Dendritic cell treated with granulocyte-macrophage colony-stimulating factor and Interleukin-4, amounts not matched to agents 40 ng/mL and 50 ng/mL, for 4 days (primary cell): ENCODE data around the gene CD36.

Source experiments
- H3K27ac Mint-ChIP-seq: one replicate; pipeline ENCODE4 v1.8.0; 2022; ENCODE audit warnings: mild to moderate bottlenecking, mixed read lengths
- H3K27me3 Mint-ChIP-seq: one replicate; pipeline ENCODE4 v1.8.0; 2022; ENCODE audit warnings: mild to moderate bottlenecking, mixed read lengths
- H3K36me3 Mint-ChIP-seq: one replicate; pipeline ENCODE4 v1.8.0; 2022; ENCODE audit warnings: low read depth, mixed read lengths
- H3K4me1 Mint-ChIP-seq: one replicate; pipeline ENCODE4 v1.8.0; 2022; ENCODE audit warnings: low read depth, mixed read lengths
- H3K4me3 Mint-ChIP-seq: one replicate; pipeline ENCODE4 v1.8.0; 2022; ENCODE audit warnings: mild to moderate bottlenecking, moderate library complexity, mixed read lengths
- H3K9me3 Mint-ChIP-seq: one replicate; pipeline ENCODE4 v1.8.0; 2022; ENCODE audit warnings: mixed read lengths
- intact Hi-C: fragments of 100-400 bp; cut with micrococcal nuclease; formaldehyde crosslinking; loops from one replicate; pipeline ENCODE4 v1.15.0; 2022

The CD36 gene

DNA sequence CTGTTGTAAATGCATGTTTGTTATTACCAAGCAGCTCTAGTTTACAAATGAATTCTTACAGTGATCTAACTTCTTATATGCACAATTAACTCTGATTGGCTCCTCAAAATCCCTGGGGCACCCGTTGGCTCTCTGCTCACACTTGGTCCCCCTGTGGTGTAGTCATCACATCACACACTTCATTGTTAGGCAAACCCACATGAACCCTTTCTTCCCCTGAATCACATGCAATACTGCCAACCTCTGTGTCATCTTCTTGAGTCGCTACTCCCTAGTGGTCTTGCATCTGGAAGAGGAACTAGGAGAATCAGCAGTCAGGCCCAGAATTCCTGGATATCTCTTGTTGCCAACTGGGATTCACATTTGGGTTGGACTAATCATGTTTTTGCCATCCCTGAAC is 73.1 kb downstream of the CD36 start:
- H3K27ac Mint-ChIP-seq: no peak overlapping the region
- peaks cover 36% of the 10 kb centered on the region for H3K4me1 Mint-ChIP-seq

GRCh38 chr7:80719261-80719660 is 80.8 kb downstream of the CD36 start:
- H3K4me3 Mint-ChIP-seq: no peak overlapping the region
- no peaks in the 10 kb centered on the region for H3K9me3 Mint-ChIP-seq
- no peaks in the 10 kb centered on the region for H3K27me3 Mint-ChIP-seq
- intact Hi-C loops: no loop called here
- no peak overlapping the region for H3K27ac Mint-ChIP-seq
- H3K36me3 Mint-ChIP-seq: no peaks in the 10 kb centered on the region
- H3K4me1 Mint-ChIP-seq: peaks cover 25% of the 10 kb centered on the region

More for the DNA sequence above, 73.1 kb downstream of the CD36 start:
- Mint-ChIP-seq H3K36me3 (no peaks in the 10 kb centered on the region), H3K4me3 (no peak overlapping the region), H3K9me3 (no peaks in the 10 kb centered on the region), H3K27me3 (no peaks in the 10 kb centered on the region)
- intact Hi-C loops: no loop called here

DNA sequence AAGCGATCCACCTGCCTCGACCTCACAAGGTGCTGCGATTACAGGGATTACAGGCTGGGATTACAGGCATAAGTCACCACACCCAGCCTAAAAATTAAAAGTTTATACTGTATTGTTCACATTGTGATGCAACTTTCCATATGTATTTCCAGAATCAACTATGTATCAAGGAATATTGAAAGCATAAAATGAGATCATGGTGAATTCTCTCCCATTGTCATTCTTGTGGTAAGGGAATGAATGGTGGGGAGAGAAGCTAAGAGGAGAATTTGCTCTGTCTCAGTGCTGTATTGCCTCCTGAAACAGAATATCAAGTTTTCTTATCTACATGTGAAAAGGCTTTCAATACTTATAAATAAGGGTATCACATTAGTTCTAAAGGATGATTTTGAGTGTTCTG is 81.7 kb downstream of the CD36 start:
- Mint-ChIP-seq H3K9me3 (no peaks in the 10 kb centered on the region), H3K36me3 (no peaks in the 10 kb centered on the region), H3K27me3 (no peaks in the 10 kb centered on the region), H3K27ac (no peak overlapping the region), H3K4me1 (peaks cover 25% of the 10 kb centered on the region), H3K4me3 (no peak overlapping the region)
- intact Hi-C loops: no loop called here

GRCh38 chr7:80721883-80722615 is 83.6 kb downstream of the CD36 start:
- Mint-ChIP-seq H3K4me3 (no peak overlapping the region), H3K27me3 (no peaks in the 10 kb centered on the region), H3K27ac (no peak overlapping the region), H3K36me3 (no peaks in the 10 kb centered on the region), H3K4me1 (peaks cover 30% of the 10 kb centered on the region), H3K9me3 (no peaks in the 10 kb centered on the region)
- intact Hi-C loops: no loop called here

- Mint-ChIP-seq H3K4me3 (no peak overlapping the region), H3K9me3 (no peaks in the 10 kb centered on the region), H3K27me3 (no peaks in the 10 kb centered on the region), H3K36me3 (no peaks in the 10 kb centered on the region), H3K27ac (no peak overlapping the region), H3K4me1 (peaks cover 30% of the 10 kb centered on the region)
- intact Hi-C loops: no loop called here
These were observed 84.3 kb downstream of the CD36 start for GRCh38 chr7:80722616-80723195.

GRCh38 chr7:80724249-80724871 is 85.9 kb downstream of the CD36 start:
- H3K27me3 Mint-ChIP-seq: no peaks in the 10 kb centered on the region
- intact Hi-C loops: no loop called here
- H3K4me3 Mint-ChIP-seq: no peak overlapping the region
- no peak overlapping the region for H3K27ac Mint-ChIP-seq
- H3K36me3 Mint-ChIP-seq: no peaks in the 10 kb centered on the region
- peaks cover 30% of the 10 kb centered on the region for H3K4me1 Mint-ChIP-seq
- H3K9me3 Mint-ChIP-seq: no peaks in the 10 kb centered on the region

- Mint-ChIP-seq H3K4me3 (no peak overlapping the region), H3K9me3 (no peaks in the 10 kb centered on the region), H3K27ac (no peak overlapping the region), H3K27me3 (no peaks in the 10 kb centered on the region), H3K36me3 (no peaks in the 10 kb centered on the region), H3K4me1 (peaks cover 30% of the 10 kb centered on the region)
- intact Hi-C loops: no loop called here
These were observed 86.8 kb downstream of the CD36 start for GRCh38 chr7:80725181-80725611.
